Uterus (tissue), 2 donors: ENCODE data around the gene ST6GALNAC3.

ENCODE experiments used
- POLR2A ChIP-seq, 2 donors: fragments of 450-650 bp; IDR thresholded peaks; one replicate each; pipeline ENCODE4 v1.6.1; 2016; ENCODE audit warnings: antibody characterized with exemption in 2 of 2, mild to moderate bottlenecking in 1 of 2, moderate library complexity in 1 of 2
- TF ChIP-seq, protein P1 (sequence below), 4 experiments: fragments of 200-600 bp in 2 of 4; fragments of 450-650 bp in 2 of 4; sonication (generic) in 2 of 4; IDR thresholded peaks; one replicate each; pipeline ENCODE4 v1.5.1; 2016 to 2019; ENCODE audit warnings: antibody characterized with exemption in 4 of 4, mild to moderate bottlenecking in 2 of 4, moderate library complexity in 1 of 4

DNA sequence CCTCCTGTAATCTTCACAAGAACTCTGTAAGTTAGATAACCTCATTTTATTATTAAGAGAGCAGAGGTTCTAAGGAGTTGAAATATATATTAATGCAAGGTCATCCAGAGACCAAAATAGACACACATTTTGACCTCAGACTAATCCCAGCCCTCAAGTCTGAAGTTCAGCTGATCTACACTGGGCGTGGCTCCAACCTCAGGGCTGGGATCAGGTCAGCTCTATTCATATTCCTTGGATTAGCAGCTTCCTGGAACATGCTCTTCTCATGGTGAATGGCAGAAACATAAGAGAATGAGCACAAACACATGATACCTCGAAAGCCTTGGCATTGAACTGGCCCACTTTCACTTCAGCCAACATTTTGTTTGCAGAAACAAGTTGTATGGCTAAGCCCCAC, 592.0 kb downstream of the ST6GALNAC3 start:
- no peak for TF ChIP-seq POLR2A (IDR thresholded peaks at IDR 0.05)
- TF ChIP-seq, protein P1, sequence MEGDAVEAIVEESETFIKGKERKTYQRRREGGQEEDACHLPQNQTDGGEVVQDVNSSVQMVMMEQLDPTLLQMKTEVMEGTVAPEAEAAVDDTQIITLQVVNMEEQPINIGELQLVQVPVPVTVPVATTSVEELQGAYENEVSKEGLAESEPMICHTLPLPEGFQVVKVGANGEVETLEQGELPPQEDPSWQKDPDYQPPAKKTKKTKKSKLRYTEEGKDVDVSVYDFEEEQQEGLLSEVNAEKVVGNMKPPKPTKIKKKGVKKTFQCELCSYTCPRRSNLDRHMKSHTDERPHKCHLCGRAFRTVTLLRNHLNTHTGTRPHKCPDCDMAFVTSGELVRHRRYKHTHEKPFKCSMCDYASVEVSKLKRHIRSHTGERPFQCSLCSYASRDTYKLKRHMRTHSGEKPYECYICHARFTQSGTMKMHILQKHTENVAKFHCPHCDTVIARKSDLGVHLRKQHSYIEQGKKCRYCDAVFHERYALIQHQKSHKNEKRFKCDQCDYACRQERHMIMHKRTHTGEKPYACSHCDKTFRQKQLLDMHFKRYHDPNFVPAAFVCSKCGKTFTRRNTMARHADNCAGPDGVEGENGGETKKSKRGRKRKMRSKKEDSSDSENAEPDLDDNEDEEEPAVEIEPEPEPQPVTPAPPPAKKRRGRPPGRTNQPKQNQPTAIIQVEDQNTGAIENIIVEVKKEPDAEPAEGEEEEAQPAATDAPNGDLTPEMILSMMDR (IDR thresholded peaks at IDR 0.05) = no peak
